ENCODE measurements around the gene PLEKHM1.

The PLEKHM1 gene

GRCh38 chr17:45395569-45396415 lies 94.7 kb downstream of the PLEKHM1 start:
- no peak for DNase-seq

- peak; percentile 72 for DNase-seq
Observed at GRCh38 chr17:45394913-45395568, 95.5 kb downstream of the PLEKHM1 start.

DNA sequence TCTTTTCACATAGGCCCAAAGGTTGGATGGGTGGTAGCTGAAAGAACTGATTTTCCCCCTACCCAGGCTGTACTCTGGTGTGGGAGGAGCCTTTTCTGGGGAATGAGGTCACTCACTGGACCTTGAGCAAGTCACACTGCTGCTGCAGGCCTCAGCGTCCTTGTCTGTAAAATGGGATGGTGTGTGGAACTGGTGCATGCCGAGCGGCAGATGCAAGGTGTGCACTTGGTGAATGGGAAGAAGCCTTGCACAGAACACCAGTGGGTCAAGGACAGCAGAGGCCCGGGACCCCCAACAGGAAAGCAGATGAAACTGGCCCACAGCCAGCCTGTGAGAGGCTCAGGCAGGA lies 96.0 kb downstream of the PLEKHM1 start:
- DNase-seq, result no peak

DNA sequence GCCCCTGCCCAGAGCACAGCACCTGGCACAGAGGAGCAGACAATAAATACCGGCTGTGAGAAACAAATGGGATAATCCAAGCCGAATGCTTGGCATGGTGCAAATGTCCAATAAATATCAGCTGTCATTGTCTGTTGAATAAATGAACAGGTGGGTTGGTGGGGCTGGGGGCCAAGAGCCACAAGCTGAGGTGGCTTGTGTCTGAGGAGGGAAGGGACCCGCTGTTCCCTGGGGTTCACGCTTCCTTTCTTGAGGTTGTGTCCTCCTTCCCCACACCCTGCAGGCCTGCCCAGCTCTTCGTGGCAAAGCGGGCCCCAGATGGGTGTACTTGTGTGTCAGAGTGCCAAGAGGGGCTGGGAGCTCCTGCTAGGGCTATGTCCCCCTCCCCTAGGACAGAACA lies 96.4 kb downstream of the PLEKHM1 start:
- no peak for DNase-seq

DNA sequence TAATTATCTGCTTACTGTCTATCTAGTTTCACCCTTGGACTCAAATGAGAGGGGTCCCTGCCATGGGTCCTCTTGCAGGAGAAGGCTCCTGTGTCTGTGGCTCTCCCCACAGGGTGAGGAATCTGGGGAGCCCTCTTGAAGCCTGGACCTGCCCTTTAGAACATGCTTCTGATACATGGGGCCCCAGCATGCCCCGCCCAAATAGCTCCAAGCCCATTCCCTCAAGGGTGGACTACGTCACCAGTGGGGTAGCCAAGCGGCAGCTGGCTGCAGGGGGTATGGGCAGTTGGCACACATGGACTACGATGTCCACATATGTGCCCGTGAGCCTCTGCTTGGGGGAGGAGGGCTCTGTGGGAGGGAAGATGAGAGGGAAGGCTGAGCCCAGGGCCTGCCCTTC lies 97.1 kb downstream of the PLEKHM1 start:
- DNase-seq, result no peak

DNA sequence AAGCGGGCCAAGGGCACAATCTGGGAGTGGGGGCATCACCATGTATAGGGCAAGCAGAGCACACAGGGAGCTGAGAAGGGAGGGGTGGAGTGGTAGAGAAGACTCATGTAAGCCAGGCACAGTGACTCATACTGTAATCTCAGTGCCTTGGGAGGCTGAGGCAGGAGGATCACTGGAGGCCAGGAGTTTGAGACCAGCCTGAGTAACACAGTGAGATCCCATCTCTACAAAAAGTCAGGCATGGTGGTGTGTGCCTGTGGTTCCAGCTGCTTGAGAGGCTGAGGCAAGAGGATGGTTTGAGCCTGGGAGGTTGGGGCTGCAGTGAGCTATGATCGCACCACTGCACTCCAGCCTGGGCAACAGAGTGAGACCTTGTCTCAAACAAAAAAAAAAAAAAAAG lies 98.6 kb downstream of the PLEKHM1 start:
- DNase-seq, result no peak

GRCh38 chr17:45391291-45391690 lies 99.2 kb downstream of the PLEKHM1 start:
- no peak for DNase-seq

DNA sequence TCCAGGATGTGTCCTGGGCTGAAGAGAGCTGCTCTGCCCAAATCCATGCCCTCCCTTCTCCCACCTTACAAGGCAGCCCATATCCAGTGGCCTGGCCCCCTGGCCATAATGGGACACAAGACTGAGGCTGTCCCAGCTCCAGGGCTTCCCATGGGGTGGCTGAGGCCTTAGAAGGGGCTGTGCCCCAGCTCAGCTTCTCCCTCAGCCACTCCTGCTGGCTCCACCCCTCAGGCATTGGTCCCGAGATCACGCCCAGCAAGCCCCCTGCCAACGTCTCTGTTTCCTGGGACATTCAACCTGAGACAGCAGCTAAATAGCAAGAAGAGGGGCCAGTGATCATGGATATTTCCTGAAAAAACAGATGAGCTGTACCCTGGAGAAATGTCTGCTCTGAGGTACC lies 101.2 kb downstream of the PLEKHM1 start:
- no peak for DNase-seq

DNA sequence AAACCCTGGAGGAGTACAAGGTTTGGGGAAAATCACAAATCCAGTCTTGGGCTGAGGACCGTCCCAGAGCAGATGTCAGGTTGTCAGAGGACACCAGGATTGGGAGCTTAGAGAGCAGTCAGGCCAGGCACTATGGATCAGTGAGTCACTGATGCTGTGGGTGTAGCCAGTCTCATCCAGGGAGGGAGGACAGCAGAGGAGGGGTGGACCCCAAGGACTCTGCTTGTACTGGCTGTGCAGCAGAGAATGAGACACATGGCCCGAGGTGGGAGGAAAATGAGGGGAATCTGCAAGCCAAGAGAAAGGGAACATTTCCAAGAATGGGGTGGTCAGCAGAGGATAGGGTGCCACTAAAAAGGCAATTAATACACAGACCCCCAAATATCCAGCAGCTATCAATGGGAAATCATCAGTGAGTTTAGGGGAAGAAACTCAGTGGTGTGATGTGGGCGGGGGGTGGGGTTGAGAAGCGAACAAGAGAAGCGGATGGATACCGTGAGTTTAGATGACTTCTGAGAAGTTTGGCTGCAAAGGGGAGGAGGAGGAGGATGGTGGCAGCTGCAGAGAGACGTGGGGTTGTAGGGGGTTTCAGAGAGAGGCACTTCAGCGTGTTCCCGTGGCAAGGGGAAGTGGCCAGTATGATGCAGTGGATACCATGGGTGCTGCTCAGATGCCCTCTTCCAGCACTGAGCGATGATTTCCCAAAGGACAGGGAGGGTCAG lies 101.8 kb downstream of the PLEKHM1 start:
- no peak for DNase-seq

- no peak for DNase-seq
Observed at GRCh38 chr17:45387739-45388138, 102.8 kb downstream of the PLEKHM1 start.

GRCh38 chr17:45386178-45386577 lies 104.3 kb downstream of the PLEKHM1 start:
- DNase-seq, result no peak

All from NCI-H2171 treated with DMSO at 0.1 percent for 48 hours (cell line).